Skin of body (tissue), 2 donors: ENCODE data around the gene CORO1C. TPM values are rescaled to one million over a fixed set of nuclear protein-coding genes. Genes with fewer than 3 reads are reported as not detected.
A peak's percentile ranks its signal among the peaks of the same experiment; 100 is the strongest.

Source experiments
- DNase-seq: peaks from one replicate; lab custom pipeline; 2025; lab: John Stamatoyannopoulos, UW
- total RNA-seq: library from RNA; depleted of rRNA; stranded (reverse); fragments of >200 nt; gene quantifications from one replicate; pipeline ENCODE4 v1.2.3, GENCODE V29; 2014

The CORO1C gene
- total RNA-seq, 1 donor from 2014 or later, result 141 TPM

DNA sequence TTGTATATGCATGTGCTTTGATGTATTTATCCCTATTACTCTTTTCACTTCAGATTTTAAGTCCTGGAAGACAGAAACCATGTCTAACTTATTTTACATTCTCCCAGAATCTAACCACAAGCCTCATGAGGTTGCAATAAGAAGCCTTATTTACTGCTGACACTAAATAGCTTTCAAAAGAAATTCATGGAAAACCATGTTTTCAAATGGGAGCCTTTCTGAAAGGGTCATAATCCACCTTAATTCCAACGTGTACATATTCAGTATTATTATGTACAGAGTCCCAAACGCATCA lies 34.4 kb downstream of the CORO1C start:
- DNase-seq, result no peak

DNA sequence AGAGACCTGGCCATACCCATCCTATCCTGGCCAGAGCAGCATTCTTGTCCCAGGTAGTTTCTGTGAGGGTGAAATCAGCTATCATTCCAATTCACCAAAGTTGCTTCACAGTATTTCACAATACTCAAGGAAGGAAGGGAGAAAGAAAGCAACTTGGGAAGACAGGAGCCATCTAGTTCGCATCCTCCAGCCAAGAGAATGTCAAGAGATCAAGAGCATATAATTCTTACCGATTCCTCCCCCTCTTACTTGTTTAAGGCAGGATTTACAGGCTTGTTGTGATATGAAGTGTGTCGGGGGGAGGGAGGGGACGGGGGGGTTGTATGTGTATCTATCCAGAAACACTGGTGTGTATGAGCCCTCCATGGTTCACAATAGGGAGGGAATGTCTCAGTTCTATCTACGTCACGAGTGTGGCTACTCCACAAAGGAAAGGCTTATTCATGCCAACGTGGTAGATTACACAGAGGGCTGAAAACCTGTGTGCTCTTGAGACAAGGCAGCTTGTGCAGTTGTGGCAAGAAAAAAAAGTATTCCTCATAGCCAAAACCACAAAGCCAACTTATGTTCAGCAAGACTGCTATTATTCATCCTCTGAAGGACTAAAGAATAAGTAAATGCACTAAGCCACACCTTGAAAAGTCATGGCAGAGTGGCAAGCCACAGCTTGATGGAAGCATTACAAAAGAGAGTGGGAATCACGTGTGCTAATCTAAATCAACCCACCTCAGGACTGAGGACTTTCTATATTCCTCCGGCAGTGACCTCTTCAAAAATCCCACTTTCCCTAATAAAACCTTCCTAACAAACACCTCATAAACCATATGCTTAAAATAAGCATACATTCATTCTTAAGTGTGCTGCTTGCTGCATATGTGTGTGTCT lies 35.0 kb downstream of the CORO1C start:
- DNase-seq, result no peak

DNA sequence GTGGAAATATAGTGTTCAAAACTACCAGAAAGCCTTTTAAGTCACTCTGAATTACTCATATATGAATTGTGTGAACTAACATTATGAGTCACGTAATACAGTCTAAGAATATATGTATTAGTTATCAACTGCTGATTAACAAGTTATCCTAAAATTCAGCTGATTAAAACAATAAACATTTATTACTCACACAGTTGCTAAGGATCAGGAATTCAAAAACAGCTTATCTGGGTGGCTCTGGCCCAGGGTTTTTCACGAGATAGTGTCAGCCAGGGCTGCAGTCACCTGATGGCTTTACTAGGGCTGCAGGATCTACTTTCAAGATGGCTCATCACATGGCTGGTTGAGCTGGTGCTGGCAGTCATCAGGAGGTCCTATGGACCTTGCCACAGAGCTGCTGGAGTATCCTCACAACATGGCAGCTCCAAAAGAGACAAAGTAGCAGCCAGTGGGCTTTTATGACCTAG lies 36.5 kb downstream of the CORO1C start:
- no peak for DNase-seq

DNA sequence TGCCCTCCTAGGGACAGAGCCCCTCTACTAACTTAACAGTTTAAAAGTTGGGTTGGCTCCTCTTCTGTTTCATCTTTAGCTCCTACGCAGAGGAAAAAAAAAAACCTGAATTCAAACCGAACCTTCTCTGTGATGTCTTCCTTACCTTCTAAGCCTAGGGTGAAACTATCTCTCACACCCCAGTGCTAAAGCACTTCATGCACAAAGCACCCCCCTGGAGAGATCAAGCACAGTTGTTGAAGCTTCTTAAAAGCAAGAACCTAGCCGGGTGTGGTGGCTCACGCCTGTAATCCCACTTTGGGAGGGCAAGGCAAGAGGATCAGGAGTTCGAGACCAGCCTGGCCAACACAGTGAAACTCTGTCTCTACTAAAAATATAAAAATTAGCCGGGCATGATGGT lies 37.6 kb downstream of the CORO1C start:
- DNase-seq, result no peak

DNA sequence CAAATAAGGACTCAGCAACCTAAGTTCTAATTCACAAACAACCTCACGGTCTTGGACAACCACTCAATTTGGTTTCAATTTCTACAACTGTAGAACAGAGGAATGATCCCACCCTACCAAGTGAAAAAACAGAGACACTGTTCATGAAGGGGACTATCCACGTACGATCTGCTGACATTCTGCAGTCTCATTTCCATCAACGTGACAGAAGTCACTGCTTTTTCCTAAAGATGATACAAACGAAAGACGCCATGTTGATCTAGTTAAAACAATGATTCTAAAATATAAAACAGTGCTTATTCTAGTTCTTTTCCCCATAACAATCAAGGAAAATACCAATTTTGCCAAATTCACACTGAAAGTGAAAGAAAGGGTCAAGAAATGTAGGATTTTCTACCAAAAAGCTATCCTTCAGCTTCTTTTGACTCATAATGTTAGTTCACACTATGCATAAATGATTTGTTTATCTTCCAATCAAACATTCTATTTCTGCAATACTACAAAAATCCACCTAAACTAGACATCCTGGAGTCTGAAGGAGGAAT lies 38.1 kb downstream of the CORO1C start:
- no peak for DNase-seq

DNA sequence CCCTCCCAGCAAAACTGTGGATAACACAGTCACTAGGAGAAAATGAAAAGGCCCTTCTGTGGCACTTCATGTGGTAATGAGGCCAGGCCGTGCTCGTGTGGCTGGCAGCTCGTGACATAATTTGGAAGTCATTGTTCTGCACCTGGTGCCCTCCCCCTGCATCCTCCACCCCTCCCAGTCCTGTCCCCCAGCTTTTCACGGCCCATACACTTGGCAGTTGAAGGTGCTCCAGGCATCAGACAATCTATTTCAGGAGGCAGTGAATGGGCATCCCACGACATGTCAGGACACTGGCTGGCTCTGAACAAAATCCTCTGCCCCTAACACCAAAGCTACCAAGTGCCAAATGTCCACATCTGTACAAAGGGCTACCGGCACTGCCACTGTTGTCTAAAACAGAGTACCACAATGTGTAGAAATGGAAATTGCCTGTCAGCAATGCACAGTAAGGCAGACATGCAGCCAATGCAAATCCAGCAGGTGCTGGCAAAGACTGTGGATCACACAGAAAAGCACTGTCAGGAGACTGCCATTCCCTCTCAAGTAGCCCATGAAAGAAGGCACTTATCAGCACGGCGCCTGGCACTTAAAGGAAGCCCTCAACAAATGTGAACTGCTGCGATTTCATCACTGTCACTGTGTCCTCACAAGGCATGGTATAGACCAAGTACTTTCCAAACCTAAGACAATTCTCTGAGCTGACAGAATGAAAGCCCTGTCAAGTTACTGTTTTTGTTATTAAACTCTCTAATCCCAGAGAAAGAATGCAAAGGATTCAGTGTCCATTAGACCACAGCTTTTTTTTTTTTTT lies 39.1 kb downstream of the CORO1C start:
- DNase-seq, result peak; percentile 46

DNA sequence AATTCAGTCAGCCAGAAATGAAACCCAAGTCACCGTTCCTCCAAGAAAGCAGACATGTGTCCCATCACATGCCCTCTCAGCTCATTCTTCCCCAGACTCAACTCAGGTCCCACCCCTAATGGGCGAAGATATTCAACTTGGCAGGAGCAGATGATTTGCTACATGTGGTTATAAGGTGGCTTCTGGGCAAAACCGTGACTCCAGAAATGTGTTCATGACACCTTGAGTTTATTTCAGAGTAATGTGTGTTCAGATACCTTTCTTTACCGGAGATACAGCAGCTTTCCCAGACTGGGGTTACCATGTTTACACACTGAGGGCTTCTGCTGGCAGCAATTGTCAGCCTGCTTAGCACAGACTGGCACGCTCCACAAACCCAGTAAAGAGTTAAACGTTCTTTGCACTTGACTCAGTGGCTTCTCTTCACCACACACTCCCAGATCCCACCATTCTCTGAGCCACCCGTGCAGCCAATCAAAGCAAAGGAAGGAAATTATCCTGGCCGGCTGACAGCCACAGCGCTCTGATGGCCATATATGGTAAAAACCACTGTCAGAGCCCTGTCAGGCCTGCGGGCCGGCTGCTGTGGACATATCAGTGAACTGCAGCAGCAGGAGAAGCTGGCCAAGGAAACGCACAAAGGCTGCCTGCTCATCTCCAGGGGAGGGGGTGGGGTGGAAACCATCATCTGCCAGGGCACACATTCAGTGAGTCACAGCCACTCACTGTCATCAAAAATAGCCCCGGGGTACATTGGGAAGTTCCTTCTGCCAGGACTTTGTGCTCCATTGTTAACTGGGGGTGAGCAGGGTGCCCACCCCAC lies 39.9 kb downstream of the CORO1C start:
- peak; percentile 95 for DNase-seq

DNA sequence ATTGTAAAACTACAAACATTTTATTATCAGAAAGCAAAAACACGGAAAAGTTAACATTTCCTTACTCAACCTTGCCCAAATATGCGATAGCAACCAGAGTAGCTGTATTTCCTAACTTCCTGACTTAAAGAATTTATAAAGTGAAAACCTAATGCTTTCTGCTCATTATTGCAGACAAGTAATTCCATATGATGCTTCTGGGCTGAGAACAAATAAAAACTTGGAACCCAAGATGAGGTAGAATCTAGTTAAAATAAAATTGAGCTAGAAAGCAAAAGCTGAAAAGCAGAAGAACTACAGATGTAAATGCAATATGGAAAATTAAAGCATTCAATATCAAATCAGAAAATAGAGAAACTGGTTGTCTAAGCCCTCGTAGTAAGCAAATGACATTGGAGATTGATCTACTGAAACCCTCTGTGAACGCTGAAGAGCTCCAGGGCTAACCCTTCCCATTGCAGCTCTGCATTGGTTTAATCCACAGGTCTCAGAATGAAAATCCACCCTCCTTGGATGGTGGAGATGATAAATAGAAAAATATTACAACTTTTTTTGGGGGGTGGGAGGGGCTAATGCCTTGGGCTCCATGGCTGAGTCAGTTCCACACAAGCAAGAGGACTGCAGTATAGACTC lies 40.7 kb downstream of the CORO1C start:
- peak; percentile 47 for DNase-seq

GRCh38 chr12:108690191-108690518 lies 41.2 kb downstream of the CORO1C start:
- no peak for DNase-seq

DNA sequence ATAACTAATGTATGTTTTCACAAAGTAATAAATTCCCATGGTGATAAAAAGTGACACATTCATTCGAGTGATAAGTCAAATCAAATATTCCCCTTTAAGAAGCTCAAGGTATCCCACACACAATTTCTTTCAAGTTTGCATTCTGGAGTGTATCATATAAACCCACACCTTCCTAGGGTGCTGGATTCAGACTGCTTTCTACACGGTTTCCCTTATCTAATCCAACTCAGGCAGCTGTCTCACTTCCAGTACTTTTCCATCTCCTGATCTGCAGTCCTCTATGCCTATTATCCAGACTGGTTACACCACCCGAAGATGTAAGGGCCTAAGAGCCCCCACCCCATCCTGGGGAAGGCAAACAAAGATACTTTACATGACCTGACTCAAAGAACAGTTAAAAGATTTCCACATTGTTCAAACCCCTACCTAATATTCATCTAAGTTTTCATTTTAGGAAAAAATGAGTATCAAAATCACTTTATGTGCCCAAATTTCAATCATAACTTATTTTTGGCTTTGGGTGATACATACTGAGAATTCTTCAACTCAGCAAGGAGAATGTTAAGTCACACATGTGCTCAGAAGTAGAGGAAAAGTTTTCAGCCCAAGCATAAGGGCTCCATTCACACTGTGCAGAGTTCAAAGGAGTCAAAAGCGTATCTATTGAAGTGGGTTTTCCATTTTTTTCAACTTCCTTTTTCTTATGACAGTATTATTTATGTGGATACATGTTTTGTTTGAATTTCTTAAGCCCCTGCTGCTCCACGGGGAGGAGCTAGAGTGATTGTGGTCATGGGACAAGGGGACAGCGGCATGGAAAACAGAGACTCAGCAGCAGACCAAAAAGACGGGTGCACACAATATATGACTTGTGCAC lies 41.8 kb downstream of the CORO1C start:
- peak; percentile 84 for DNase-seq

DNA sequence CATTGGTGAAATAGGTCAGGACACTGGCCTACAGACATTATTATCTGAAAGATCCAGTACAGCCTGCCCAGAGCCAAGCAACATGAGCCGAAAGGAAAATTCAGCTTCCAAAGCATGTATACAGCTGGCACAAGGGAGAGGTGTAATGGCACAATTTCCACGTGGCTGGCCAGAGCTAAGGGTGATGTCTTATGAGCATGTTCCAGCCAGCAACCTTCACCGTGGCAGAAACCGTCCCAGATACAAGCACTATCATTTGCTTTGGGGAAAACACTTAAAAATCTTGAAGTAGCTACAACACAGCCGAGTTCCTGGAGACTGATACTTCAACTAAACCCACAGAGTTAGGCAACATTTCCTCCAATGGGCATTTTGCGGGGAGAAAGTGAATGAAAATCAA lies 44.5 kb downstream of the CORO1C start:
- DNase-seq, result no peak

GRCh38 chr12:108685469-108686260 lies 45.7 kb downstream of the CORO1C start:
- DNase-seq, result peak; percentile 35

GRCh38 chr12:108683906-108684556 lies 47.3 kb downstream of the CORO1C start:
- DNase-seq, result no peak

- DNase-seq, result no peak
Observed at GRCh38 chr12:108681317-108681716, 50.0 kb downstream of the CORO1C start.

GRCh38 chr12:108679106-108679681 lies 52.1 kb downstream of the CORO1C start:
- no peak for DNase-seq

GRCh38 chr12:108678104-108678730 lies 53.1 kb downstream of the CORO1C start:
- no peak for DNase-seq

DNA sequence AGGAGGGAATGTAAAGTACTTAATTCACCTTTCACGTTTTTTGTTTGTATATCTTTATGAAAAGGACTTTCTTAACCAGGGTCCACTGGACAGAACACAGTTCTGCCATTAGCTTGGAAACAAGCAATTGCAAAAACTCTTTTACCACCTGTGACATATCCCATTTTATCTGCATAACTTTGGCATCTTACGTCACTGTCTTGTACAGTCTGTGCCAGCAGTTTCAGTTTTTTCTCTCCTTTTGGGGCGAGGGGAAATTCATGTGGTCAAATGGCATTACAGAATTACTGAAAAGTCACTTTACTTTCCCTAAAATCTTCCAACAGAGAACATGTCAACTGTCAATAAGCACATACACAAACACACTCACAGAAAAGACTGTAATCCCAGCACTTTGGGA lies 53.9 kb downstream of the CORO1C start:
- DNase-seq, result no peak

DNA sequence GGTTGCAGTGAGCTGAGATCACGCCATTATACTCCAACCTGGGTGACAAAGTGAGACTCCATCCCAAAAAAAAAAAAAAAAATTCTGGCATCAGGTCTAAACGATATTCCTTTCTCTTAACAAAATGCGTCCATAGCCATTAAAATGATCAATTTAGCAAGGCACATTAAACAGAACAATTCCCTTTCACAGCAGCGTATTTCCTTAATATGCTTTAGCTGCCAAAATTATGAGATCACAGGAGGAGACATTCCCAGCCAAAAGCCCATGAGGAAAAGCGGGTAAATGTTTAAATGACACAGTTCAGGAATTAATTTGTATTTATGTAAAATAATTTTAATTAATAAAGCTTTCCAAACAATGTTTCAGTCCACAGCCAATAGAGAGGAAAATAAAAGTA lies 54.6 kb downstream of the CORO1C start:
- DNase-seq, result no peak
